OCI-LY3 (cell line): ENCODE measurements around the gene CSRP1.

ENCODE experiments used
- CTCF ChIP-seq: fragments of 200-600, 300-600 bp; sonication (generic); IDR thresholded peaks from 2 replicates; pipeline ENCODE4 v1.5.1; 2014; ENCODE audit warnings: antibody characterized with exemption, low read length, low read depth
- EZH2phosphoT487 ChIP-seq: fragments of 200-600 bp; shearing (Covaris generic); IDR thresholded peaks from 2 replicates; pipeline ENCODE4 v1.6.1; 2018; ENCODE audit warnings: antibody characterized with exemption, mixed run types, low read depth

- TF ChIP-seq CTCF, result no peak
- TF ChIP-seq EZH2phosphoT487, result no peak
Measured at GRCh38 chr1:201434266-201434665, 72.7 kb downstream of the CSRP1 start.
